GM21825 (cell line): ENCODE data around the gene EDEM1.

Source experiments
- ATAC-seq: cut with Tn5 transposase; IDR thresholded peaks from one replicate; pipeline ENCODE4 v1.9.1; 2021; ENCODE audit warnings: mild to moderate bottlenecking, moderate library complexity; ENCODE audit not compliant: unreplicated experiment

Gene EDEM1

GRCh38 chr3:5264896-5265770 lies 77.6 kb downstream of the EDEM1 start:
- no peak for ATAC-seq

- no peak for ATAC-seq
These were observed 79.7 kb downstream of the EDEM1 start for GRCh38 chr3:5267252-5267651.

DNA sequence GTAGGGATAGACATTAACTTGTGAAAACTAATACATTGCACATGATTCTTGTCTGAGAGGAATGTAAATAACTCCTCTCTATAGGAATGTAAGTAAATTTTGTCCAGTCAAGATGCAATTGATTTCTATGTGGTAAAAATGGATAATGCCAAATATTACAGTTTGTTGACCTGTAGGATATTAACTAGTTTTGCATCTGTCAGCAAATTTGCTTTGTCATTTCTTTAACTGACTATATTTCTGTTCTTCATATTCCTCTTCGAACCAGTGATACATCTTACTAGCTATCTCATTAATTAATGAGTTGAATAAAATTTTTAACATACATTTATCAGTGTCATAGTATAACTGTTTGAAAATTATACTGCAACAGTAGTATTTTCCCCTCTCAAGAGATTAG lies 80.4 kb downstream of the EDEM1 start:
- ATAC-seq = no peak
